HepG2 (cell line): ENCODE data around the gene HDDC3. TPM values are rescaled to one million over a fixed set of nuclear protein-coding genes. Genes with fewer than 3 reads are reported as not detected.

ENCODE experiments used
- ARHGAP35 ChIP-seq: sonication (generic); formaldehyde crosslinking; IDR thresholded peaks from 2 replicates; pipeline ENCODE4 v1.9.0; 2022; ENCODE audit warnings: mild to moderate bottlenecking, inconsistent platforms, moderate library complexity, missing genetic modification reagents, borderline replicate concordance
- CAMTA2 ChIP-seq: sonication (generic); formaldehyde crosslinking; IDR thresholded peaks from 2 replicates; pipeline ENCODE4 v1.4.0; 2020; ENCODE audit warnings: mild to moderate bottlenecking, missing genetic modification reagents, borderline replicate concordance
- FIP1L1 ChIP-seq: fragments of 200-400 bp; formaldehyde crosslinking; IDR thresholded peaks from 2 replicates; pipeline ENCODE4 v1.6.1; 2018; ENCODE audit warnings: low read depth, mild to moderate bottlenecking, low read length, moderate library complexity, borderline replicate concordance; ENCODE audit not compliant: insufficient read depth
- FOXA3 ChIP-seq: IDR thresholded peaks from 2 replicates; pipeline ENCODE4 v1.6.1; 2016; ENCODE audit warnings: missing genetic modification reagents, missing compliant biosample characterization
- HES4 ChIP-seq: sonication (generic); formaldehyde crosslinking; IDR thresholded peaks from 2 replicates; pipeline ENCODE4 v1.9.0; 2021; ENCODE audit warnings: mild to moderate bottlenecking, missing genetic modification reagents, borderline replicate concordance
- HNRNPUL1 ChIP-seq: fragments of 200-400 bp; formaldehyde crosslinking; IDR thresholded peaks from 2 replicates; pipeline ENCODE4 v1.6.1; 2017; ENCODE audit warnings: low read depth, mild to moderate bottlenecking, low read length, moderate library complexity
- MEIS2 ChIP-seq: sonication (generic); formaldehyde crosslinking; IDR thresholded peaks from 2 replicates; pipeline ENCODE4 v1.9.0; 2021; ENCODE audit warnings: mild to moderate bottlenecking, missing genetic modification reagents
- MNT ChIP-seq: fragments of 450-650 bp; IDR thresholded peaks from 2 replicates; pipeline ENCODE4 v1.6.1; 2016
- NFE2L1 ChIP-seq: sonication (generic); formaldehyde crosslinking; IDR thresholded peaks from 2 replicates; pipeline ENCODE4 v1.4.0; 2020; ENCODE audit warnings: missing genetic modification reagents, mild to moderate bottlenecking, borderline replicate concordance
- NFIB ChIP-seq: sonication (generic); formaldehyde crosslinking; IDR thresholded peaks from 2 replicates; pipeline ENCODE4 v1.9.0; 2021; ENCODE audit warnings: missing genetic modification reagents, mild to moderate bottlenecking, borderline replicate concordance
- NFIC ChIP-seq: IDR thresholded peaks from 2 replicates; pipeline ENCODE4 v1.6.1; 2012; ENCODE audit warnings: mild to moderate bottlenecking, low read length, inconsistent platforms
- PAXIP1 ChIP-seq: sonication (generic); formaldehyde crosslinking; conservative IDR thresholded peaks from 2 replicates; pipeline ENCODE4 v1.4.0; 2020; ENCODE audit warnings: mild to moderate bottlenecking, missing genetic modification reagents, moderate library complexity
- PLRG1 ChIP-seq: fragments of 450-650 bp; conservative IDR thresholded peaks from 2 replicates; pipeline ENCODE4 v1.6.1; 2016
- ZBED4 ChIP-seq: sonication (generic); formaldehyde crosslinking; IDR thresholded peaks from 2 replicates; pipeline ENCODE4 v1.4.0; 2020; ENCODE audit warnings: missing genetic modification reagents, borderline replicate concordance
- ZNF101 ChIP-seq: sonication (generic); formaldehyde crosslinking; IDR thresholded peaks from 2 replicates; pipeline ENCODE4 v1.4.0; 2020; ENCODE audit warnings: mild to moderate bottlenecking, low read depth, missing genetic modification reagents, borderline replicate concordance
- ZNF235 ChIP-seq: sonication (generic); formaldehyde crosslinking; IDR thresholded peaks from 2 replicates; pipeline ENCODE4 v1.8.1; 2023; ENCODE audit warnings: mild to moderate bottlenecking, missing genetic modification reagents, borderline replicate concordance
- ZNF260 ChIP-seq: sonication (generic); formaldehyde crosslinking; IDR thresholded peaks from 2 replicates; pipeline ENCODE4 v1.4.0; 2020; ENCODE audit warnings: missing genetic modification reagents, low read depth, mild to moderate bottlenecking, borderline replicate concordance
- ZNF460 ChIP-seq: sonication (generic); formaldehyde crosslinking; IDR thresholded peaks from 2 replicates; pipeline ENCODE4 v1.5.1; 2020; ENCODE audit warnings: missing genetic modification reagents, mild to moderate bottlenecking, borderline replicate concordance
- ZNF530 ChIP-seq: sonication (generic); formaldehyde crosslinking; IDR thresholded peaks from 2 replicates; pipeline ENCODE4 v1.5.0; 2020; ENCODE audit warnings: low read depth, mild to moderate bottlenecking, missing genetic modification reagents
- polyA plus RNA-seq, 8 experiments: library from polyadenylated mRNA; depleted of rRNA in 3 of 8; stranded (reverse) in 7 of 8; unstranded in 1 of 8; fragments of >200 nt; fragmentation: Illumina TruSeq in 4 of 8; extraction: Trizol in 4 of 8; gene quantifications; 2 replicates each; pipeline versions ENCODE4 v1.2.1 to v1.2.3, GENCODE V29; 2011 to 2016; ENCODE audit warnings: low read depth in 4 of 8, missing spikeins in 1 of 8, mixed read lengths in 1 of 8; ENCODE audit not compliant: insufficient read depth in 1 of 8
- total RNA-seq, 5 experiments: library from RNA; depleted of rRNA; stranded (reverse); fragments of >200 nt; fragmentation: Illumina TruSeq; extraction: Trizol; gene quantifications; 2 replicates each; pipeline ENCODE4 v1.2.3, GENCODE V29; 2016; ENCODE audit warnings: low read depth in 1 of 5

Gene HDDC3
- total and polyA plus RNA-seq, 2 of the 13 experiments (the other 11 are each of a cell fraction or from before 2014, with no cell fraction given): 18.7 to 28.3 TPM

- TF ChIP-seq ZNF101 (CRISPR knock-in tag) (no peak), CAMTA2 (CRISPR knock-in tag) (no peak), NFE2L1 (CRISPR knock-in tag) (no peak; the same call in 1 of the 2 replicates), ZNF460 (CRISPR knock-in tag) (no peak), ARHGAP35 (no peak; the same call in 1 of the 2 replicates), PLRG1 (no peak), MEIS2 (CRISPR knock-in tag) (peak; percentile 58), HNRNPUL1 (no peak), NFIC (no peak), HES4 (CRISPR knock-in tag) (peak; percentile 56; the same call in 1 of the 2 replicates), NFIB (CRISPR knock-in tag) (0 out of 2 replicates have a peak, but pooled peaks have one; percentile 65), PAXIP1 (CRISPR knock-in tag) (no peak), FIP1L1 (no peak), ZBED4 (CRISPR knock-in tag) (no peak), ZNF260 (CRISPR knock-in tag) (no peak), ZNF530 (CRISPR knock-in tag) (0 out of 2 replicates have a peak, but pooled peaks have one; percentile 41), ZNF235 (CRISPR knock-in tag) (no peak), FOXA3 (CRISPR knock-in tag) (no peak; the same call in 1 of the 2 replicates), MNT (peak; percentile 82)
These were observed 22.6 kb upstream of the HDDC3 start, which contains the start of gene RCCD1 (continued) for GRCh38 chr15:90954712-90955623.
